CD4-positive, alpha-beta memory T cell (primary cell): ENCODE data around the gene TMEM38A. TPM values are rescaled to one million over a fixed set of nuclear protein-coding genes. Genes with fewer than 3 reads are reported as not detected.
A peak's percentile ranks its signal among the peaks of the same experiment; 100 is the strongest.
"Not testable (repeated sequence)": the region's sequence is repeated elsewhere in the genome, so short reads cannot be mapped to it uniquely, and the experiment has no call there.

Source experiments
- CTCF ChIA-PET: fragments of 350-600 bp; sonication (Branson Sonifier 250); formaldehyde crosslinking; loops from one replicate; lab custom pipeline; 2021; ENCODE audit warnings: inconsistent platforms; ENCODE audit not compliant: partially characterized antibody; lab: Charles Lee
- POLR2A ChIA-PET: fragments of 350-600 bp; sonication (Branson Sonifier 250); formaldehyde crosslinking; loops from one replicate; lab custom pipeline; 2021; ENCODE audit not compliant: partially characterized antibody; lab: Charles Lee
- DNase-seq, 5 donors: peaks; one replicate each; pipeline versions ENCODE4 v3.0.0 to v3.0.0-alpha.2; 2020 to 2022; ENCODE audit warnings: mixed read lengths in 1 of 5
- H3K27ac ChIP-seq: one replicate; pipeline ENCODE4 v1.7.0; 2013; ENCODE audit warnings: low read depth, low read length
- H3K27me3 ChIP-seq: 2 replicates; pipeline ENCODE4 v1.7.0; 2013; ENCODE audit warnings: mild to moderate bottlenecking, low read length, moderate library complexity; ENCODE audit not compliant: insufficient read depth
- H3K36me3 ChIP-seq: 2 replicates; pipeline ENCODE4 v1.7.0; 2013; ENCODE audit warnings: mild to moderate bottlenecking, low read length, moderate library complexity; ENCODE audit not compliant: insufficient read depth
- H3K4me1 ChIP-seq: 2 replicates; pipeline ENCODE4 v1.7.0; 2013; ENCODE audit warnings: mild to moderate bottlenecking, low read length, moderate library complexity; ENCODE audit not compliant: insufficient read depth
- H3K4me3 ChIP-seq, 2 donors: one replicate each; pipeline ENCODE4 v1.7.0; 2013; ENCODE audit warnings: low read length in 2 of 2, mild to moderate bottlenecking in 1 of 2
- H3K9me3 ChIP-seq, 2 donors: one replicate each; pipeline ENCODE4 v1.7.0; 2013; ENCODE audit warnings: low read length in 2 of 2, control low read depth in 1 of 2; ENCODE audit not compliant: control insufficient read depth in 1 of 2
- H3K27ac Mint-ChIP-seq, 7 donors: one replicate each; pipeline ENCODE4 v1.8.0; 2020 to 2021; ENCODE audit warnings: mixed read lengths in 7 of 7, mild to moderate bottlenecking in 6 of 7, inconsistent platforms in 3 of 7, moderate library complexity in 3 of 7
- H3K27me3 Mint-ChIP-seq, 2 donors: one replicate each; pipeline ENCODE4 v1.8.0; 2020 to 2021; ENCODE audit warnings: mixed read lengths in 2 of 2
- H3K36me3 Mint-ChIP-seq, 2 donors: one replicate each; pipeline ENCODE4 v1.8.0; 2020 to 2021; ENCODE audit warnings: mixed read lengths in 2 of 2, inconsistent platforms in 1 of 2, mild to moderate bottlenecking in 1 of 2
- H3K4me1 Mint-ChIP-seq, 4 donors: one replicate each; pipeline ENCODE4 v1.8.0; 2020 to 2021; ENCODE audit warnings: mixed read lengths in 4 of 4, mild to moderate bottlenecking in 1 of 4
- H3K4me3 Mint-ChIP-seq, 8 donors: one replicate each; pipeline ENCODE4 v1.8.0; 2020 to 2021; ENCODE audit warnings: mixed read lengths in 8 of 8, mild to moderate bottlenecking in 7 of 8, moderate library complexity in 6 of 8, inconsistent platforms in 3 of 8
- H3K9me3 Mint-ChIP-seq, 8 donors: one replicate each; pipeline ENCODE4 v1.8.0; 2020 to 2021; ENCODE audit warnings: mixed read lengths in 8 of 8, mild to moderate bottlenecking in 5 of 8, inconsistent platforms in 3 of 8, moderate library complexity in 1 of 8
- intact Hi-C: fragments of 100-400 bp; cut with micrococcal nuclease; formaldehyde crosslinking; loops from one replicate; pipeline ENCODE4 v1.15.1; 2023
- polyA plus RNA-seq, 2 donors: library from polyadenylated mRNA; unstranded; fragments of 300-500 nt; fragmentation: Illumina TruSeq; gene quantifications; one replicate each; pipeline ENCODE4 v1.2.3, GENCODE V29; 2021
- total RNA-seq, 2 experiments: library from RNA; stranded (reverse); gene quantifications; one replicate each; pipeline ENCODE4 v1.2.3, GENCODE V29; 2021

The TMEM38A gene
- total and polyA plus RNA-seq, 4 experiments from 2014 or later: 0.22 to 1.2 (median 0.83) TPM

DNA sequence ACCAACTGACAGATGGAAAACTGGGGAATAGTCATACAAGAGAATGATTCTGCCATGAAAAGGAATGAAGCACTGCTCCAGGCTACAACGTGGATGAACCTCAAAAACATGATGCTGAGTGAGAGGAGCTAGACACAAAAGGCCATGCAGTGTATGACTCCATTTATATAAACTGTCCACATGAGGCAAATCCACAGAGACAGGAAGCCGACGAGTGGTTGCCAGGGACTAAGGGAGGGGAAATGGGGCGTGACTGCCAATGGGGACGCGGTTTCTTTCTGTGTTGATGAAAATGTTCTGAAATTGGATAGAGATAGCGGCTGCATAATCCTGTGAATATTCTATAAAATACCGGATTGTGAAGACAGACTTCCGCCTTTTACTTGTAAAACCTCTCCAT is 11.2 kb upstream of the TMEM38A start:
- DNase-seq: no peak
- H3K27me3 ChIP-seq: no peaks in the 10 kb centered on the region

DNA sequence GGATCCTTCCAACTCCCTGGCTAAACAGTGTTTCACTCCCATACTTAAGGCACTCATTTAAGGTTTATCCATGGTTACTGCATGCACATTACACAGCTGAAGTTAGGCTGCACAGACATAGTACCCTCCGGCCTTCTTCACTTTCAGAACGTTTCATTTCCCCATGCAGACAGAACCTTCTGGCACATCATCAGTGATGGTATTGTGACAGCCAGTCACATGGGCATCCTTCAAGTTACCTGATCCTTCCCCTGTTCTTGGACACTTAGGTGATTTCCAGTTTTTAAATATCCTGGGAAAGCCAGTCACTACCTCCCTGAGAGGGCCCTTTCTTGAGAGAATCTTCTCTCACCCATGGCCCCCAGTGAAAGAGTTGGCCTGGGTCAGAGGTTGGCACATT is 10.1 kb upstream of the TMEM38A start:
- CTCF ChIA-PET: no interaction called here
- Mint-ChIP-seq H3K27me3 (no peaks in the 10 kb centered on the region), H3K27ac (peak overlapping the region in 3 of 7 donors; percentile 30 to 60 (median 57)), H3K4me1 (peaks cover 3 to 28% (median 11%) of the 10 kb centered on the region in 4 donors), H3K4me3 (no peak overlapping the region), H3K9me3 (no peaks in the 10 kb centered on the region), H3K36me3 (peaks cover 47 to 69% of the 10 kb centered on the region in 2 donors)
- intact Hi-C loops: no loop called here
- Histone ChIP-seq H3K27me3 (no peaks in the 10 kb centered on the region), H3K4me1 (no peaks in the 10 kb centered on the region), H3K4me3 (no peak overlapping the region), H3K27ac (no peak overlapping the region), H3K36me3 (peaks cover 66% of the 10 kb centered on the region), H3K9me3 (no peaks in the 10 kb centered on the region)
- no peak for DNase-seq
- POLR2A ChIA-PET: no interaction called here

More for the DNA sequence above, 11.2 kb upstream of the TMEM38A start:
- Histone ChIP-seq H3K36me3 (peaks cover 65% of the 10 kb centered on the region), H3K4me3 (no peak overlapping the region), H3K4me1 (no peaks in the 10 kb centered on the region), H3K27ac (no peak overlapping the region), H3K9me3 (no peaks in the 10 kb centered on the region)
- Mint-ChIP-seq H3K27ac (peak overlapping the region in 5 of 7 donors; percentile 4 to 81 (median 24)), H3K27me3 (no peaks in the 10 kb centered on the region), H3K4me3 (no peak overlapping the region), H3K4me1 (peaks cover 0 to 37% (median 13%) of the 10 kb centered on the region in 4 donors), H3K36me3 (peaks cover 52 to 68% of the 10 kb centered on the region in 2 donors), H3K9me3 (no peaks in the 10 kb centered on the region)
- intact Hi-C loops: no loop called here
- CTCF ChIA-PET: interaction anchor here (0.5 to 1.8 kb wide), 2 partner anchors 8 to 40 kb away, joined by 3 read pairs; no protein-coding TSS in a partner anchor
- POLR2A ChIA-PET: interaction anchor here (0.9 to 1.6 kb wide), 3 partner anchors 10 to 22 kb away, joined by 3 to 6 read pairs (median 3); partner anchors contain the start of genes MED26 and SMIM7

DNA sequence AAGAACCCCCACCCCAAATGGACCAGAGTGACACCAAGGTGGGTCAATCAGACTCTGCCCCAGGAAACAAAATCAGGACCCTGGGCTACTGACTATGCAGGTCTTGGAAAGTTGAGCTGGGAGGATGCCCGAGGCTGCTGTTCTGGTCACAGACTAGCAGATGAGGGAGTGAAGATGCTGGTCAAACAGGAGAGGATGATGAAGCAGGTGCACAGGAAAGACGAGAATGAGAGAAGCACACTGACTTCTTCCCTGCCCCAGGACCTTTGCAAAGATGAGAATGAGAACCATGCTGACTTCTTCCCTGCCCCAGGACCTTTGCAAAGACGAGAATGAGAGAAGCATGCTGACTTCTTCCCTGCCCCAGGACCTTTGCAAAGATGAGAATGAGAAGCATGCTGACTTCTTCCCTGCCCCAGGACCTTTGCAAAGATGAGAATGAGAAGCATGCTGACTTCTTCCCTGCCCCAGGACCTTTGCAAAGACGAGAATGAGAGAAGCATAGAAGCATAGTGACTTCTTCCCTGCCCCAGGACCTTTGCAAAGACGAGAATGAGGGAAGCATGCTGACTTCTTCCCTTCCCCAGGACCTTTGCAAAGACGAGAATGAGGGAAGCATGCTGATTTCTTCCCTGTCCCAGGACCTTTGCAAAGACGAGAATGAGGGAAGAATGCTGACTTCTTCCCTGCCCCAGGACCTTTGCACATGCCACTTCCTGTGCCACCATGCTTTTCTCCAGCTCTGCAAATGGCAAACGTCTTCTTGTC is 9.3 kb upstream of the TMEM38A start:
- H3K9me3 ChIP-seq, H3K4me1 ChIP-seq, H3K4me3 ChIP-seq, H3K27me3 ChIP-seq, H3K27me3 Mint-ChIP-seq, POLR2A ChIA-PET, intact Hi-C loops, DNase-seq, H3K27ac ChIP-seq, H3K9me3 Mint-ChIP-seq, CTCF ChIA-PET: not testable (repeated sequence)
- peaks cover 67% of the 10 kb centered on the region for H3K36me3 ChIP-seq
- H3K4me3 Mint-ChIP-seq: peak overlapping the region in 1 of 8 donors; percentile 27
- H3K36me3 Mint-ChIP-seq: peaks cover 43 to 73% of the 10 kb centered on the region in 2 donors
- peaks cover 6 to 36% (median 13%) of the 10 kb centered on the region in 4 donors for H3K4me1 Mint-ChIP-seq
- H3K27ac Mint-ChIP-seq: peak overlapping the region in 4 of 7 donors; percentile 4 to 70 (median 51)

DNA sequence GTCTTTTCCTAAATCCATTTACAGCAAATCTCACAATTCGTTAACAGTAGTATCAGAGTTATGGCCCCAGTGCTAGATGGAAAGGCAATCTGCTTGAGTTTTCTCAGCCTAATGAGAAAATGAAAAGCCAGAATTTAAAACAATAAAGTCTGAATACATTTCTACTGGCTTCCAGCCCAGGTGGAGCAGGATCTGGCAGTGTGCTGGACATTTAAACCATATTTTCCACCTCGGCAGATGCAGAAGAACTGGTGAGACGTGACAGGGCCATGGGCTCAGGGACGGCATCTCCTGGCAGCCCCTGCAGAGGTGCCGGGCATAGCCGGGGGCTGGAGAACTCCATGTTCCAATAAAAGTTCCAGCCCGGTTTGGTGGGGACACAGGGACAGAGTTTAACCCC is 8.1 kb upstream of the TMEM38A start:
- peaks cover 15 to 46% (median 19%) of the 10 kb centered on the region in 4 donors for H3K4me1 Mint-ChIP-seq
- intact Hi-C loops: no loop called here
- CTCF ChIA-PET: no interaction called here
- POLR2A ChIA-PET: no interaction called here
- DNase-seq: no peak
- peaks cover 48 to 74% of the 10 kb centered on the region in 2 donors for H3K36me3 Mint-ChIP-seq
- peak overlapping the region in 2 of 7 donors; percentile 9 to 48 for H3K27ac Mint-ChIP-seq
- H3K36me3 ChIP-seq: peaks cover 71% of the 10 kb centered on the region
- no peaks in the 10 kb centered on the region for H3K9me3 Mint-ChIP-seq
- H3K9me3 ChIP-seq: no peaks in the 10 kb centered on the region
- H3K27me3 Mint-ChIP-seq: no peaks in the 10 kb centered on the region
- no peaks in the 10 kb centered on the region for H3K27me3 ChIP-seq
- H3K4me1 ChIP-seq: peaks cover 10% of the 10 kb centered on the region
- H3K4me3 Mint-ChIP-seq: no peak overlapping the region
- H3K27ac ChIP-seq: no peak overlapping the region
- no peak overlapping the region for H3K4me3 ChIP-seq

DNA sequence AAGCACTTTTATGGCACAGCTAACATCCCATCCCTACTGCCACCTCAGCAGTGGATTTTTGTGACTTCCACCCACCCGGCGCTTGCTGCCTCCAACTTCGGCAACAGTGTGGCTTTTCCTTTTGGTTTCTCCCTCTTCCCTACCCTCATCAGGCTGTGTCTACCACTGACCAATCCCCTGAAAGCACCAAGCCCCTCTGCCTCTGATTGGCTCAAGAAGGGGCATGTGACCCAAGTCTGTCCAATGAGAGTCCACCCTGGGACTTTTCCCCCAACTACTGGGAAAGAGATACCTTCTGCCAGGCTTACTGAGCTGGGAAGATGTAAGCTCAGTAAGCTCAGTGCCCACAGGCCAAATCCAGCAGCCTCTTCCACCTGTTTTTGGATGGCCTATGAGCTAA is 6.8 kb upstream of the TMEM38A start:
- no peak for DNase-seq
- H3K9me3 ChIP-seq: no peaks in the 10 kb centered on the region
- H3K4me1 Mint-ChIP-seq: peaks cover 23 to 54% (median 26%) of the 10 kb centered on the region in 4 donors
- no peaks in the 10 kb centered on the region for H3K27me3 Mint-ChIP-seq
- peaks cover 69% of the 10 kb centered on the region for H3K36me3 ChIP-seq
- no peak overlapping the region for H3K4me3 Mint-ChIP-seq
- intact Hi-C loops: no loop called here
- no peak overlapping the region for H3K4me3 ChIP-seq
- no peak overlapping the region for H3K27ac ChIP-seq
- CTCF ChIA-PET: no interaction called here
- peaks cover 53 to 73% of the 10 kb centered on the region in 2 donors for H3K36me3 Mint-ChIP-seq
- POLR2A ChIA-PET: no interaction called here
- H3K4me1 ChIP-seq: peaks cover 23% of the 10 kb centered on the region
- no peaks in the 10 kb centered on the region for H3K9me3 Mint-ChIP-seq
- no peak overlapping the region for H3K27ac Mint-ChIP-seq
- no peaks in the 10 kb centered on the region for H3K27me3 ChIP-seq

DNA sequence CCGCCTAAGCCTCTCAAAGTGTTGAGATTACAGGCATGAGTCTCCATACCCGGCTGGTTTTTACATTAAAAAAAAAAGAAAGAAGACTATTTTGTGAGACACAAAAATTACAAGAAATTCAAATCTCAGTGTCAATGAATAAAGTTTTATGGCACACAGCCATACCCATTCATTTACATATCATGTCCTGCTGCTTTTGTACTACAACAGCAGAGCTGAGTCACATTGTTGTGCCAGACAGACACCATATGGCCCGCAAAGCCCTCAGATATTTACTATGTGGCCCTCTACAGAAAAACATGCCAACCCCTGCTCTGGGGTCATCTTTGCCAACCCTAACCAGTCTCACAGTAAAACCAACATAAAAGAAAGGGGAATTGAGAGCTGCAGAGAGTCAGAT is 6.3 kb upstream of the TMEM38A start:
- H3K27ac ChIP-seq: no peak overlapping the region
- CTCF ChIA-PET: no interaction called here
- H3K9me3 ChIP-seq: no peaks in the 10 kb centered on the region
- no peaks in the 10 kb centered on the region for H3K27me3 ChIP-seq
- DNase-seq: no peak
- Mint-ChIP-seq H3K4me1 (peaks cover 23 to 56% (median 28%) of the 10 kb centered on the region in 4 donors), H3K4me3 (no peak overlapping the region), H3K27me3 (no peaks in the 10 kb centered on the region), H3K36me3 (peaks cover 50 to 73% of the 10 kb centered on the region in 2 donors), H3K9me3 (no peaks in the 10 kb centered on the region), H3K27ac (peak overlapping the region in 2 of 7 donors; percentile 27 to 82)
- intact Hi-C loops: no loop called here
- no peak overlapping the region for H3K4me3 ChIP-seq
- peaks cover 69% of the 10 kb centered on the region for H3K36me3 ChIP-seq
- POLR2A ChIA-PET: no interaction called here
- H3K4me1 ChIP-seq: peaks cover 27% of the 10 kb centered on the region

DNA sequence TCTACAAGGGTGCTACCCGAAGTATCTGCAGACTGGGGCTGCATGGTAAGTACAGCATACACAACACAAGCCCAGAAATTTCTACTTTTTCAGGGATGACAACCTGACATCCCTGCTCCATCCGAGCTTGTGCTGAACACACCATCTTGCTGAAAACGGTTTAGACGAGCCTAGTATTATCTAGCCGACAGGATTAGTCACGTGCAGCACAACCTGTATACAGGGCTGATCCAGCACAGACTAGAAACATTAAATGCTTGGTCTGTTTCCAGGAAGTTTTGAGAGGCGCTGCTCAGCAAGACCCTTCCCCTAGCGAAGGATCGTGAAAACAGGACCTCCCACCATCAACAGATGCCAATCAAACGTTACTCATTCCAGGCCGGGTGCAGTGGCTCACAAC is 5.2 kb upstream of the TMEM38A start:
- ChIA-PET CTCF (no interaction called here), POLR2A (no interaction called here)
- no peaks in the 10 kb centered on the region for H3K27me3 Mint-ChIP-seq
- no peaks in the 10 kb centered on the region for H3K9me3 ChIP-seq
- peaks cover 44 to 70% of the 10 kb centered on the region in 2 donors for H3K36me3 Mint-ChIP-seq
- no peak overlapping the region for H3K4me3 ChIP-seq
- no peaks in the 10 kb centered on the region for H3K27me3 ChIP-seq
- peaks cover 27% of the 10 kb centered on the region for H3K4me1 ChIP-seq
- peaks cover 21 to 57% (median 30%) of the 10 kb centered on the region in 4 donors for H3K4me1 Mint-ChIP-seq
- H3K9me3 Mint-ChIP-seq: no peaks in the 10 kb centered on the region
- DNase-seq: no peak
- H3K36me3 ChIP-seq: peaks cover 68% of the 10 kb centered on the region
- peak overlapping the region in 1 of 7 donors; percentile 46 for H3K27ac Mint-ChIP-seq
- intact Hi-C loops: no loop called here
- H3K27ac ChIP-seq: no peak overlapping the region
- H3K4me3 Mint-ChIP-seq: no peak overlapping the region
